Measurements from ENCODE around the gene OTUB2. TPM values are rescaled to one million over a fixed set of nuclear protein-coding genes. Genes with fewer than 3 reads are reported as not detected.

Gene OTUB2
- total RNA-seq, 4 donors from 2014 or later, result 0.45 to 1.2 (median 0.54) TPM; not detected in 1

DNA sequence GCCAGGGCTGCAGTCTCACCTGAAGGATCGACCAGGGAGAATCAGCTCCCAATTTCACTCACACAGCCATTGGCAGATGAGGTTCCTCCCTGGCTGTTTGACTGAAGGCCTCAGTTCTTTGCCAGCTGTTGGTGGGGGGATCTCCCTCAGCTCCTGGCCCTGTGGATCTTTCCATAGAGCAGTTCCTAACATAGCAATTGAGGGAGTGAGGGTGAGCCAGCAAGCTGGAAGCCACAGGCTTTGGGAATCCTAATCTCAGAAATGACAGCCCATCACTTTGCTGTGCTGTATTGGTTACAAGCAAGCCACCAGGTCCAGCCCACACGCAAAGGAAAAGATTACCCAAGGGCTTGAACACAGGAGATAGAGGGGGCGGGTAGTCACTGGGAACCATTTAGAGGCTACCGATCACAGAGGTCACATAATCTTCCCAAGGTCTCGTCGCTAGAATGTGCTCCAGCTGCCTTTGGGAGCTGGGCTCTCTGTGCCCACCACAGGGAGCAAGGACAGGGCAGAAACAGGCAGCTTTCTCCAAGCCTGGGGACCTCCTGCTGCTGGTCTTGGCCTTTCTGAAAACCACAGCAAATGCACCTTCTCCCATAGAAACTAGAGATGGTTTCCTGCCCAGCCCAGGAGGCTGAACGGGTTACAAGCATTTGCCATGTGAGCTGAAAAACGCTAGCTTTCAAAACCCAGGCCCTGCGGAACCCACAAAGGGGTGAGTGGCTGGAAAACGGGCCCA is 4.6 kb upstream of the OTUB2 start:
- Histone ChIP-seq H3K9me3 (no peaks in the 10 kb centered on the region), H3K27ac (no peak overlapping the region), H3K4me3 (replicated peaks in 1 of 3) (no peak overlapping the region), H3K36me3 (no peaks in the 10 kb centered on the region), H3K4me1 (peaks cover 1 to 5% of the 10 kb centered on the region in 2 donors), H3K27me3 (no peaks in the 10 kb centered on the region)
- TF ChIP-seq POLR2A (IDR thresholded peaks at IDR 0.05), result no peak
- TF ChIP-seq, protein P1, sequence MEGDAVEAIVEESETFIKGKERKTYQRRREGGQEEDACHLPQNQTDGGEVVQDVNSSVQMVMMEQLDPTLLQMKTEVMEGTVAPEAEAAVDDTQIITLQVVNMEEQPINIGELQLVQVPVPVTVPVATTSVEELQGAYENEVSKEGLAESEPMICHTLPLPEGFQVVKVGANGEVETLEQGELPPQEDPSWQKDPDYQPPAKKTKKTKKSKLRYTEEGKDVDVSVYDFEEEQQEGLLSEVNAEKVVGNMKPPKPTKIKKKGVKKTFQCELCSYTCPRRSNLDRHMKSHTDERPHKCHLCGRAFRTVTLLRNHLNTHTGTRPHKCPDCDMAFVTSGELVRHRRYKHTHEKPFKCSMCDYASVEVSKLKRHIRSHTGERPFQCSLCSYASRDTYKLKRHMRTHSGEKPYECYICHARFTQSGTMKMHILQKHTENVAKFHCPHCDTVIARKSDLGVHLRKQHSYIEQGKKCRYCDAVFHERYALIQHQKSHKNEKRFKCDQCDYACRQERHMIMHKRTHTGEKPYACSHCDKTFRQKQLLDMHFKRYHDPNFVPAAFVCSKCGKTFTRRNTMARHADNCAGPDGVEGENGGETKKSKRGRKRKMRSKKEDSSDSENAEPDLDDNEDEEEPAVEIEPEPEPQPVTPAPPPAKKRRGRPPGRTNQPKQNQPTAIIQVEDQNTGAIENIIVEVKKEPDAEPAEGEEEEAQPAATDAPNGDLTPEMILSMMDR (IDR thresholded peaks at IDR 0.05), result no peak
- intact Hi-C loops (cut with DNase I), result no loop called here
- DNase-seq, result no peak
- WGBS, 2 donors, result 74 to 79% methylated on average over 10 of the region's 10 CpGs

DNA sequence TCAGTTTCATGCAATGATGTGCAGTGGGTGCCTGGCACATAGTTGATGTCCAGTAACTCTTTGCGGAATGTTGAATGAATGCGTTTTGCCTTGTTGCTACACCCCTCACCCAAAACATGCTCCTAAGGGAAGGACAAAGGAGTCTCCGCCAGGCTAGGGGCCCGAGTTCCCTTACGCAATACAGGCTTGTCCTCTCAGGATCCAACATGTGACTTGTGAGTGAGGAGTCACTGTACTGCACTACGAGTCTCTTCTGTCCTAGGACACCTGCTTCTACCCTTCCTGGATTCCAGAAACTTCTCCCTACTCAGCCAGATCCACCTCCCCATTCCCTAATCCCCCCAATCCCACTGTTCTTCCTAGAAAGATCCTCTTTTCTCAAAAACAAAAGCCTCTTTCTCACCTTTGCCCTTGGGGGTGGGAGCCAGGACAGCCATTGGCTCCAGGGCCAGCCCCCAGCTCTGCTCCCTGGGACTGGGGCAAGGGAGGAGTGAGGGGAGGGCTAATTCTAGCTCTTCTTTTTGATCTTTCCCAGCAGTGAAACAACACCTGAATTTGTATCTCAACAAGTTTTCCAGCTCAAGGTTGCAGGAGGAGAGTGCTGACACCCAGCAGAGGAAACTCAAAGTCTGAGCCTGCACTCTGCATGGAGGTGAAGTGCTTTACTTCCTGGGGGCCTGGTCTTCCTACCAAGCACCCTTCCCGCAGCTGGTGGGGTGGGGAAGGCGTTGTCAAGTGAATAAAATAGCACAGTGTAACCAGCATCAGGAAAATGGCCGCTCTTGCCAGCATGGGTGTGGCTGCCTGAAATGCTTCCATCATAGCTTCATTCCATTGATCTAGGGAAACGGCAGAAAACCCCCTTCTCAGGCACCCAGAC is 3.4 kb upstream of the OTUB2 start:
- Histone ChIP-seq H3K36me3 (no peaks in the 10 kb centered on the region), H3K4me3 (replicated peaks in 1 of 3) (no peak overlapping the region), H3K4me1 (peaks cover 6 to 15% of the 10 kb centered on the region in 2 donors), H3K27me3 (no peaks in the 10 kb centered on the region), H3K27ac (no peak overlapping the region), H3K9me3 (no peaks in the 10 kb centered on the region)
- TF ChIP-seq POLR2A (IDR thresholded peaks at IDR 0.05), result no peak
- TF ChIP-seq, protein P1 (IDR thresholded peaks at IDR 0.05), result no peak
- no peak for DNase-seq
- intact Hi-C loops (cut with DNase I), result no loop called here
- WGBS, 2 donors, result 79 to 82% methylated on average over 10 of the region's 10 CpGs

DNA sequence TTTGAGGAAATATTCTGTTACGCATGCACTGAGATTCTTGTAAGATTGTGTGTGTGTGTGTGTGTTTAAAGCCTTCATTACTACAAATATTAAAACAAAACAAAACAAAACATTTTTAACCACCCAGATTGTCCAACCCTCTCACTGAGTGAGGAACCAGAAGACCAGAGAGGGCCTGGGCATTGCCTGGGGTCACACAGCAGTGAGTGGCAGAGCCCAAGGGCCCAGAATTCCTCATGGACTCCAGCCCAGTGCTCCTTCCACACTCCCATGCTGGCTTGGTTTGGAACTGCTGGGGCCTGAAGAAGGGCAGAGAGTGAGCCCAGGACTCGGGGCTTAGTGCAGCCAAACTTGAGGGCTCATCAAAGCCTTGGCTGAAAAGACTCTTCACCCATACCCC is 1.6 kb upstream of the OTUB2 start:
- H3K4me3 ChIP-seq (replicated peaks in 1 of 3), result no peak overlapping the region
- intact Hi-C loops (cut with DNase I), result no loop called here

DNA sequence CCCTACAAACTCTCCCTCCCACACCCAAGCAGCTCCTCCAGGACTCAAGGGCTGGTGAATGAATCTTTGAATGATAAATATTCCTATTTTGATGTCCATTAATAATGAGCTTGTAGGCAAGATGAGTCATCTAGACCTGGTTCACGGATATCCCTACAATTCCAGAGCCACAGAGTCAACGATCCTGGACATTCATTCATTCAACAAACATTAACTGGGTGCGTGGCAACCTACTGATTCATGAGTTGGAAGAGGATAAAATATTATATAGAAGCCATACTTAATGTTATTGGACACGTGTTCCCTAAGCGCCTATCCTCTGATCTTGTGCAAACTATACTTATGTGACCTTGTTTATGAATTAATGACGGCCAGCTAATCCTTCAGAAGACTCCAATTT is 420 bp upstream of the OTUB2 start:
- peaks cover 6 to 15% of the 10 kb centered on the region in 2 donors for H3K4me1 ChIP-seq
- H3K4me3 ChIP-seq (replicated peaks in 1 of 3), result no peak overlapping the region
- no peak for TF ChIP-seq POLR2A (IDR thresholded peaks at IDR 0.05)
- TF ChIP-seq, protein P1 (IDR thresholded peaks at IDR 0.05), result no peak
- 65 to 67% methylated on average over 6 of the region's 6 CpGs for WGBS, 2 donors
- H3K27me3 ChIP-seq, result no peaks in the 10 kb centered on the region
- no peaks in the 10 kb centered on the region for H3K36me3 ChIP-seq
- intact Hi-C loops (cut with DNase I), result no loop called here
- no peak for DNase-seq
- no peak overlapping the region for H3K27ac ChIP-seq
- H3K9me3 ChIP-seq, result no peaks in the 10 kb centered on the region

More for the DNA sequence above, 1.6 kb upstream of the OTUB2 start:
- no peak for DNase-seq
- no peaks in the 10 kb centered on the region for H3K36me3 ChIP-seq
- peaks cover 6 to 15% of the 10 kb centered on the region in 2 donors for H3K4me1 ChIP-seq
- TF ChIP-seq, protein P1 (IDR thresholded peaks at IDR 0.05), result no peak
- no peak for TF ChIP-seq POLR2A (IDR thresholded peaks at IDR 0.05)
- WGBS, 2 donors, result 94 to 97% methylated on average over 1 of the region's 2 CpGs
- H3K27ac ChIP-seq, result no peak overlapping the region
- no peaks in the 10 kb centered on the region for H3K9me3 ChIP-seq
- H3K27me3 ChIP-seq, result no peaks in the 10 kb centered on the region
